MM.1S (cell line): ENCODE results near the gene RBM43.

Experiments
- DNase-seq: peaks from one replicate; pipeline ENCODE4 v3.0.0-alpha.2; 2015
- H2AFZ ChIP-seq: fragments of 300-600 bp; sonication (generic); 2 replicates; pipeline ENCODE4 v1.6.0; 2016; ENCODE audit warnings: antibody characterized with exemption, low read length
- H3F3A ChIP-seq: fragments of 300-600 bp; sonication (generic); 2 replicates; pipeline ENCODE4 v1.6.1; 2016; ENCODE audit warnings: mild to moderate bottlenecking, antibody characterized with exemption, low read length, moderate library complexity, mixed read lengths; ENCODE audit not compliant: insufficient read depth
- H3K27ac ChIP-seq: fragments of 300-600 bp; sonication (generic); 2 replicates; pipeline ENCODE4 v1.5.1; 2016; ENCODE audit warnings: mild to moderate bottlenecking, low read length
- H3K27me3 ChIP-seq: fragments of 300-600 bp; sonication (generic); replicated peaks from 2 replicates; pipeline ENCODE4 v1.6.0; 2016; ENCODE audit warnings: low read length; ENCODE audit not compliant: insufficient read depth
- H3K36me3 ChIP-seq: fragments of 300-600 bp; sonication (generic); replicated peaks from 2 replicates; pipeline ENCODE4 v1.6.1; 2016; ENCODE audit warnings: mild to moderate bottlenecking, low read length, mixed read lengths; ENCODE audit not compliant: insufficient read depth
- H3K4me1 ChIP-seq: fragments of 300-600 bp; sonication (generic); 2 replicates; pipeline ENCODE4 v1.6.1; 2016; ENCODE audit warnings: low read length, mixed read lengths
- H3K4me2 ChIP-seq: fragments of 300-600 bp; sonication (generic); 2 replicates; pipeline ENCODE4 v1.6.0; 2016; ENCODE audit warnings: low read depth, low read length
- H3K4me3 ChIP-seq: fragments of 300-600 bp; sonication (generic); 2 replicates; pipeline ENCODE4 v1.5.1; 2016; ENCODE audit warnings: low read length, mixed read lengths
- H3K79me2 ChIP-seq: fragments of 300-600 bp; sonication (generic); 2 replicates; pipeline ENCODE4 v1.6.1; 2016; ENCODE audit warnings: mixed run types, low read length, mixed read lengths
- H3K9ac ChIP-seq: fragments of 300-600 bp; sonication (generic); 2 replicates; pipeline ENCODE4 v1.6.1; 2016; ENCODE audit warnings: low read length, mixed read lengths
- H3K9me2 ChIP-seq: fragments of 300-600 bp; sonication (generic); replicated peaks from 2 replicates; pipeline ENCODE4 v1.6.1; 2016; ENCODE audit warnings: mild to moderate bottlenecking, low read length, mixed read lengths; ENCODE audit not compliant: insufficient read depth
- H3K9me3 ChIP-seq: fragments of 300-600 bp; sonication (generic); replicated peaks from 2 replicates; pipeline ENCODE4 v1.6.1; 2016; ENCODE audit warnings: mild to moderate bottlenecking, low read length, mixed read lengths; ENCODE audit not compliant: insufficient read depth
- H4K20me1 ChIP-seq: fragments of 300-600 bp; sonication (generic); 2 replicates; pipeline ENCODE4 v1.6.1; 2016; ENCODE audit warnings: mild to moderate bottlenecking, low read length, moderate library complexity, mixed read lengths; ENCODE audit not compliant: insufficient read depth
- EZH2 ChIP-seq: fragments of 300-600 bp; sonication (generic); optimal IDR thresholded peaks from 2 replicates; pipeline ENCODE3; 2017; ENCODE audit warnings: low read depth, mild to moderate bottlenecking, antibody characterized with exemption, low read length, mixed read lengths
- EZH2phosphoT487 ChIP-seq: fragments of 300-600 bp; sonication (generic); IDR thresholded peaks from 2 replicates; pipeline ENCODE4 v1.6.1; 2018; ENCODE audit warnings: antibody characterized with exemption, low read length
- TF ChIP-seq, protein P1 (sequence below): fragments of 300-600 bp; sonication (generic); IDR thresholded peaks from 2 replicates; pipeline ENCODE4 v1.5.1; 2016; ENCODE audit warnings: antibody characterized with exemption, low read length, mixed read lengths

The RBM43 gene

GRCh38 chr2:151265991-151266390 lies 4.3 kb upstream of the RBM43 start:
- Histone ChIP-seq H3K36me3 (no peaks in the 10 kb centered on the region), H3K27ac (no peak overlapping the region), H4K20me1 (no peaks in the 10 kb centered on the region), H3K4me3 (no peak overlapping the region), H3K79me2 (no peaks in the 10 kb centered on the region), H2AFZ (no peak overlapping the region), H3F3A (peaks cover 9% of the 10 kb centered on the region), H3K9me3 (no peaks in the 10 kb centered on the region), H3K4me1 (peaks cover 8% of the 10 kb centered on the region), H3K9me2 (no peaks in the 10 kb centered on the region), H3K9ac (no peak overlapping the region), H3K4me2 (no peak overlapping the region), H3K27me3 (no peaks in the 10 kb centered on the region)
- TF ChIP-seq, protein P1, sequence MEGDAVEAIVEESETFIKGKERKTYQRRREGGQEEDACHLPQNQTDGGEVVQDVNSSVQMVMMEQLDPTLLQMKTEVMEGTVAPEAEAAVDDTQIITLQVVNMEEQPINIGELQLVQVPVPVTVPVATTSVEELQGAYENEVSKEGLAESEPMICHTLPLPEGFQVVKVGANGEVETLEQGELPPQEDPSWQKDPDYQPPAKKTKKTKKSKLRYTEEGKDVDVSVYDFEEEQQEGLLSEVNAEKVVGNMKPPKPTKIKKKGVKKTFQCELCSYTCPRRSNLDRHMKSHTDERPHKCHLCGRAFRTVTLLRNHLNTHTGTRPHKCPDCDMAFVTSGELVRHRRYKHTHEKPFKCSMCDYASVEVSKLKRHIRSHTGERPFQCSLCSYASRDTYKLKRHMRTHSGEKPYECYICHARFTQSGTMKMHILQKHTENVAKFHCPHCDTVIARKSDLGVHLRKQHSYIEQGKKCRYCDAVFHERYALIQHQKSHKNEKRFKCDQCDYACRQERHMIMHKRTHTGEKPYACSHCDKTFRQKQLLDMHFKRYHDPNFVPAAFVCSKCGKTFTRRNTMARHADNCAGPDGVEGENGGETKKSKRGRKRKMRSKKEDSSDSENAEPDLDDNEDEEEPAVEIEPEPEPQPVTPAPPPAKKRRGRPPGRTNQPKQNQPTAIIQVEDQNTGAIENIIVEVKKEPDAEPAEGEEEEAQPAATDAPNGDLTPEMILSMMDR, result no peak
- TF ChIP-seq EZH2phosphoT487 (no peak), EZH2 (no peak)
- no peak for DNase-seq

GRCh38 chr2:151264157-151264825 lies 2.6 kb upstream of the RBM43 start:
- Histone ChIP-seq H3K27me3 (no peaks in the 10 kb centered on the region), H3K9me3 (no peaks in the 10 kb centered on the region), H3K9ac (no peak overlapping the region), H3K9me2 (no peaks in the 10 kb centered on the region), H3K36me3 (no peaks in the 10 kb centered on the region), H3K79me2 (no peaks in the 10 kb centered on the region), H3K27ac (no peak overlapping the region), H3K4me3 (no peak overlapping the region), H2AFZ (no peak overlapping the region), H3K4me1 (peaks cover 16% of the 10 kb centered on the region), H3F3A (peaks cover 17% of the 10 kb centered on the region), H3K4me2 (no peak overlapping the region), H4K20me1 (no peaks in the 10 kb centered on the region)
- TF ChIP-seq EZH2phosphoT487, result no peak
- TF ChIP-seq EZH2, result no peak
- TF ChIP-seq, protein P1, result no peak
- no peak for DNase-seq

GRCh38 chr2:151262629-151263028 lies 966 bp upstream of the RBM43 start:
- peaks cover 16% of the 10 kb centered on the region for H3K4me1 ChIP-seq
- H3K4me2 ChIP-seq, result no peak overlapping the region
- no peaks in the 10 kb centered on the region for H4K20me1 ChIP-seq
- no peak overlapping the region for H3K9ac ChIP-seq
- no peaks in the 10 kb centered on the region for H3K9me2 ChIP-seq
- no peak overlapping the region for H3K4me3 ChIP-seq
- TF ChIP-seq EZH2 (no peak), EZH2phosphoT487 (no peak)
- TF ChIP-seq, protein P1, result no peak
- no peaks in the 10 kb centered on the region for H3K9me3 ChIP-seq
- H2AFZ ChIP-seq, result no peak overlapping the region
- DNase-seq, result no peak
- peaks cover 17% of the 10 kb centered on the region for H3F3A ChIP-seq
- no peak overlapping the region for H3K27ac ChIP-seq
- no peaks in the 10 kb centered on the region for H3K79me2 ChIP-seq
- H3K27me3 ChIP-seq, result no peaks in the 10 kb centered on the region
- H3K36me3 ChIP-seq, result no peaks in the 10 kb centered on the region
